GM19193 (cell line): ENCODE results near the gene NAT16.

Source experiments
- POLR2A ChIP-seq: IDR thresholded peaks from 4 replicates; pipeline ENCODE4 v1.6.1; 2011; ENCODE audit not compliant: insufficient read depth, insufficient read length; ENCODE audit errors: extremely low read depth

The NAT16 gene

DNA sequence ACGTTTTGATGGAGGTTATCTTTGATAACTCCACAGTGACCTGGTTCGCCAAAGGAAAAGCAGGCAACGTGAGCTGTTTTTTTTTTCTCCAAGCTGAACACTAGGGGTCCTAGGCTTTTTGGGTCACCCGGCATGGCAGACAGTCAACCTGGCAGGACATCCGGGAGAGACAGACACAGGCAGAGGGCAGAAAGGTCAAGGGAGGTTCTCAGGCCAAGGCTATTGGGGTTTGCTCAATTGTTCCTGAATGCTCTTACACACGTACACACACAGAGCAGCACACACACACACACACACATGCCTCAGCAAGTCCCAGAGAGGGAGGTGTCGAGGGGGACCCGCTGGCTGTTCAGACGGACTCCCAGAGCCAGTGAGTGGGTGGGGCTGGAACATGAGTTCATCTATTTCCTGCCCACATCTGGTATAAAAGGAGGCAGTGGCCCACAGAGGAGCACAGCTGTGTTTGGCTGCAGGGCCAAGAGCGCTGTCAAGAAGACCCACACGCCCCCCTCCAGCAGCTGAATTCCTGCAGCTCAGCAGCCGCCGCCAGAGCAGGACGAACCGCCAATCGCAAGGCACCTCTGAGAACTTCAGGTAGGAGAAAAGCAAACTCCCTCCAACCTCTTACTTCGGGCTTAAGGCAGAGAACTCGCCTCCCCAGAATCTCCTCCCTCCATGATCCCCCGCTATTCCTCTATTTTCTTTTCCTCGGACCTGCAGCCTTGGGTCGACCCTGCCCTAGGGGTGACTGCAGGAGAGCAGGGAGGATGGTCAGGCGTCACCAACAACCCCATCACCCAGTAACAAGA is 53.2 kb downstream of the NAT16 start, which contains the start of gene SERPINE1:
TSS of gene SERPINE1 (plus strand) at position 454 of the 809 bp plus-strand sequence. CDS start 1,290 bp downstream, outside the sequence.
- TF ChIP-seq POLR2A, result peak; percentile 52

DNA sequence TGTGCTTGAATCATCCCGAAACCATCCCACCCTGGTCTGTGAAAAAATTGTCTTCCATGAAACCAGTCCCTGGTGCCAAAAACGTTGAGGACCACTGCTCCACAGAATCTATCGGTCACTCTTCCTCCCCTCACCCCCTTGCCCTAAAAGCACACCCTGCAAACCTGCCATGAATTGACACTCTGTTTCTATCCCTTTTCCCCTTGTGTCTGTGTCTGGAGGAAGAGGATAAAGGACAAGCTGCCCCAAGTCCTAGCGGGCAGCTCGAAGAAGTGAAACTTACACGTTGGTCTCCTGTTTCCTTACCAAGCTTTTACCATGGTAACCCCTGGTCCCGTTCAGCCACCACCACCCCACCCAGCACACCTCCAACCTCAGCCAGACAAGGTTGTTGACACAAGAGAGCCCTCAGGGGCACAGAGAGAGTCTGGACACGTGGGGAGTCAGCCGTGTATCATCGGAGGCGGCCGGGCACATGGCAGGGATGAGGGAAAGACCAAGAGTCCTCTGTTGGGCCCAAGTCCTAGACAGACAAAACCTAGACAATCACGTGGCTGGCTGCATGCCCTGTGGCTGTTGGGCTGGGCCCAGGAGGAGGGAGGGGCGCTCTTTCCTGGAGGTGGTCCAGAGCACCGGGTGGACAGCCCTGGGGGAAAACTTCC is 54.0 kb downstream of the NAT16 start:
- no peak for TF ChIP-seq POLR2A

DNA sequence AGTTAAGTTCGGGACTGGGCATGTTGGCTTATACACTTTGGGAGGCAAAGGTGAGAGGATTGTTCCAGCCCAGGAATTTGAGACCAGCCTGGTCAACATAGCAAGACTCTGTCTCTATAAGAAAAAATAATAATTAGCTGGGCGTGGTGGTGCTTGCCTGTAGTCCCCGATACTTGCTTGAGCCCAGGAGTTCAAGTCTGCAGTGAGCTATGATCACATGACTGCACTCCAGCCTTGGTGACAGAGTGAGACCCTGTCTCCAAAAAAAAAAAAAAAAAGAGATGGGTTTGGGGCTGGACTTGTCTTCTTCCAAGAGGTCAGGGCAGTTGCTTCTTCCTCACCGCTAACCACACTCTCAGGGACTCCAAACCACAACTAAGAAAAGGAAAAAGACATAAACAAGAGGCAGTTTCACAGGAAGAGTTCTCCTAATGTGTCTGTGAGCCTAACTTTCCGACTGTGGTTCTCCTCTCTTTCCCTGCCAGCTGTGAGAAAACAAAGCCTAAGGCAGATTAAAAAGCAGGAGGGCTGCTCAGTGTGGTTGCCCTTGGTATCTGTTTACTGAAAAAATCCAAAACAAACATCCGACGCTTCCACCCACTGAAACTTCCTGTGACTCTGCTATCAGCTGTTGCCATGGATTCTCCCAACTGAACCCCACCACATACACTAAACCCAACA is 55.6 kb downstream of the NAT16 start:
- TF ChIP-seq POLR2A, result no peak

DNA sequence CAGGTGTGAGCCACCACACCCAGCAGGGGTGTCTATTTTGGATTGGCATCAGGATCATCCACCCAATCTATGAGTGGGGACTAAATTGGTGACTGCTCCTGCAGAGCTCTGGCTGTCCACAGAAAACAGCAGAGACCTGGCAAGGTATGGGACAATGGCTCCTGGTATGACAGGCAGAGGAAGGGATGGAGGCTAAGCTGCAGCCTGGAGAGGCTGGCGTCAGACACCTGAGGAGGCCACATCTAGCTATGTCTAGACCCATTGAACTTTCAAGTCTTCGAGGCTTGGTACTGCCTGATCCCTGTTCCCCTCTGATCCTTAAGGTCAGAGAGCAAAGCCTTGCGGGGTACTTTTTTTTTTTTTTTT is 56.4 kb downstream of the NAT16 start:
- no peak for TF ChIP-seq POLR2A

DNA sequence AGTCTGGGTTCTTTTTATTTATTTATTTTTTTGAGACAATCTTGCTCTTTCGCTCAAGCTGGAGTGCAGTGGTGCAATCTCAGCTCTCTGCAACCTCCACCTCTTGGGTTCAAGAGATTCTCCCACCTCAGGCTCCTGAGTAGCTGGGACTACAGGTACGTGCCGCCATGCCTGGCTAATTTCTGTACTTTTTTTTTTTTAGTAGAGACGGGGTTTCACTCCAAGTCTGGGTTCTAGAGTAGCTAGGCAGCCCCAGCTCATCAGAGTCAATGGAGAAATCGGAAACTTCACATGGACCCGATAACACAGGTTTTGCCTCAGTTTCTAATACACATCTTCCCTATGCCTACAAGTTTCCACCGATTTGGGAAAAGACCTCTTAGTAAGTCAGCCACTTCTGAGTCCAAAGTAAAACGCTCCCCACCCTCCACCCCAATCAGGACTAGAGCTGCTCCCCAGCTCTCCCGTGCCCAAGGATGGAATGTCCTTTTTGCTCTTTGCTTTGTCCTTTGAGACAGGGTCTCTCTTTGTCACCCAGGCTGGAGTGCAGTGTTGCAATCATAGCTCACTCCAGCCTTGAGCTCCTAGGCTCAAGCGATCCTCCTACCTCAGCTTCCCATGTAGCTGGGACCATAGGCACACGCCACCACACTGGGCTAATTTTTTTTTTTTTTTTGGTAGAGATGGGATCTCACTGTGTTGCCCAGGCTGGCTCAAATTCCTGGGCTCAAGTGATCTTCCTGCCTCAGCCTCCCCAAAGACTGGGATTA is 57.0 kb downstream of the NAT16 start:
- TF ChIP-seq POLR2A, result no peak

DNA sequence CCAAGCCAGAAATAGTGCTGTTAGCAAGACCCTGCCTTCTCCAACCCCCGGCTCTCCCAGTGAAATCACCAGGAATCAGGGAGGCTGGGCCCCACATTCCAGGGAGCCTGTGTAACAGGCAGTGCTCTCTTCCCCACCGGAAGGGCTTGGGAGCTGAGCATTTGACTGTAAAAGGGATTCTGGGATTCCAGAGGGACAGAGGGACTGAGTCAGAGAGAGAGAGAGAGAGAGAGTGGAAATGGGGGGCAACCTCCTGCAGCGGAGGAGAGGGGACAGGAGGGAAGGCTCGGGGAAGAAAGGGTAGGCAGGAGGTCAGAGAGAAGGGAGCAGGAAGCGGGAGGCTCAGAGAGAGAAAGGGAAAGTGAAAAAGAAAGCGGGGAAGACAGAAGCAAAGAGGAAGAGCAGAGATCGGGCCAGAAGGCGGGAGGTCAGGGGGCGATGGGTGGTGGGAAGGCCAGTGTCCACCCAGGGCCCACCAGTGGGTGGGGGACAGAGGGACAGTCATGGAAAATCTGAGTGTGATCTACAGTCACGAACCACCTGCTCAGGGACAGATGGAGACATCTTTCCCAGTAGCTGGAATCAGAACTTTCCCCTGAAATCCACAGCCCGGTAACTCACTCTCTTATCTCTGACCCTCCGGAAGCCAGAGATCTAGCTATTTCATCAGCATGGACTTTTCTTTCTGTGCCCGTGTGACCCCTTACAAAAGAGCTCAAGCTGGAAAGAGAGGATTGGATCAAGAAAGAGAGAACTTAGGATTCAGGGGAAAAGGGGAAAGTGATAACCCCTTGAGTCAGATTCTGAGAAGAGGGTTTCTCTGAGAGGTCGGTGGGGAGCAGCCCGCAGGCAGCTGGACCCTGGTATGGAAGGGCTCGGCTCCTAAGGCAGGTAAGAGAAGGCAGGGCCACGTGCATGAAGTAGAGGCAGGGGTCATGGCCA is 57.8 kb downstream of the NAT16 start:
- peak; percentile 28 for TF ChIP-seq POLR2A
